SK-N-SH treated with all-trans-retinoic acid at 6 μM for 48 hours (cell line): Measurements from ENCODE around the gene MLKL.
"Not testable (repeated sequence)": the region's sequence is repeated elsewhere in the genome, so short reads cannot be mapped to it uniquely, and the experiment has no call there.

Source experiments
- ATAC-seq: fragments of 200-7000 bp; cut with Tn5 transposase; 3 replicates; pipeline ENCODE4 v1.9.1; 2020; ENCODE audit warnings: mild to moderate bottlenecking, moderate library complexity
- ARNTL ChIP-seq: fragments of 450-650 bp; formaldehyde crosslinking; IDR thresholded peaks from 2 replicates; pipeline ENCODE4 v1.5.0; 2020; ENCODE audit warnings: low read depth, mild to moderate bottlenecking, moderate library complexity, borderline replicate concordance
- BACH2 ChIP-seq: fragments of 250-450 bp; sonication (Bioruptor Pico); IDR thresholded peaks from 2 replicates; pipeline ENCODE4 v1.9.0; 2021; ENCODE audit warnings: mild to moderate bottlenecking, borderline replicate concordance
- ESRRG ChIP-seq: fragments of 250-450 bp; sonication (Bioruptor Pico); IDR thresholded peaks from 2 replicates; pipeline ENCODE4 v1.6.1; 2021; ENCODE audit warnings: mild to moderate bottlenecking
- GLIS3 ChIP-seq: fragments of 250-450 bp; sonication (Bioruptor Pico); IDR thresholded peaks from 2 replicates; pipeline ENCODE4 v1.5.0; 2020; ENCODE audit warnings: mild to moderate bottlenecking, moderate library complexity
- ISL1 ChIP-seq: fragments of 250-450 bp; sonication (Bioruptor Pico); IDR thresholded peaks from 2 replicates; pipeline ENCODE4 v2.1.2; 2022; ENCODE audit warnings: mild to moderate bottlenecking, moderate library complexity
- OSR1 ChIP-seq: fragments of 250-450 bp; sonication (Bioruptor Pico); IDR thresholded peaks from 2 replicates; pipeline ENCODE4 v1.8.0; 2022; ENCODE audit warnings: moderate library complexity, mild to moderate bottlenecking, inconsistent platforms
- RARB ChIP-seq: fragments of 250-450 bp; sonication (Bioruptor Pico); IDR thresholded peaks from 2 replicates; pipeline ENCODE4 v1.8.0; 2021; ENCODE audit warnings: mild to moderate bottlenecking, moderate library complexity
- SNAI2 ChIP-seq: fragments of 250-450 bp; sonication (Bioruptor Pico); IDR thresholded peaks from 2 replicates; pipeline ENCODE4 v1.5.0; 2020; ENCODE audit warnings: mild to moderate bottlenecking, moderate library complexity
- TCF4 ChIP-seq: fragments of 250-450 bp; sonication (Bioruptor Pico); IDR thresholded peaks from 2 replicates; pipeline ENCODE4 v1.8.0; 2021; ENCODE audit warnings: mild to moderate bottlenecking, moderate library complexity, borderline replicate concordance
- ZFP3 ChIP-seq: fragments of 250-450 bp; sonication (Bioruptor Pico); IDR thresholded peaks from 2 replicates; pipeline ENCODE4 v1.5.0; 2020; ENCODE audit warnings: mild to moderate bottlenecking, moderate library complexity
- ZNF565 ChIP-seq: fragments of 450-650 bp; formaldehyde crosslinking; conservative IDR thresholded peaks from 2 replicates; pipeline ENCODE4 v1.5.0; 2020; ENCODE audit warnings: low read depth, mild to moderate bottlenecking, moderate library complexity
- ZNF70 ChIP-seq: fragments of 450-650 bp; formaldehyde crosslinking; IDR thresholded peaks from 2 replicates; pipeline ENCODE4 v1.5.0; 2020; ENCODE audit warnings: mild to moderate bottlenecking, moderate library complexity
- ZNF8 ChIP-seq: fragments of 450-650 bp; formaldehyde crosslinking; IDR thresholded peaks from 2 replicates; pipeline ENCODE4 v1.5.0; 2020; ENCODE audit warnings: mild to moderate bottlenecking, moderate library complexity
- TF ChIP-seq, protein P1 (sequence below): fragments of 250-450 bp; sonication (Bioruptor Pico); IDR thresholded peaks from 2 replicates; pipeline ENCODE4 v1.5.0; 2020; ENCODE audit warnings: mild to moderate bottlenecking, moderate library complexity
- TF ChIP-seq, protein P2 (sequence below): fragments of 250-450 bp; sonication (Bioruptor Pico); IDR thresholded peaks from 2 replicates; pipeline ENCODE4 v1.5.1; 2021; ENCODE audit warnings: mild to moderate bottlenecking, moderate library complexity
- TF ChIP-seq, protein P3 (sequence below): fragments of 250-450 bp; sonication (Bioruptor Pico); IDR thresholded peaks from 2 replicates; pipeline ENCODE4 v1.8.0; 2021; ENCODE audit warnings: low read depth, mild to moderate bottlenecking, moderate library complexity, borderline replicate concordance
- TF ChIP-seq, protein P4 (sequence below): fragments of 250-450 bp; sonication (Bioruptor Pico); IDR thresholded peaks from 2 replicates; pipeline ENCODE4 v1.5.1; 2020; ENCODE audit warnings: low read depth, mild to moderate bottlenecking, moderate library complexity

Gene MLKL

DNA sequence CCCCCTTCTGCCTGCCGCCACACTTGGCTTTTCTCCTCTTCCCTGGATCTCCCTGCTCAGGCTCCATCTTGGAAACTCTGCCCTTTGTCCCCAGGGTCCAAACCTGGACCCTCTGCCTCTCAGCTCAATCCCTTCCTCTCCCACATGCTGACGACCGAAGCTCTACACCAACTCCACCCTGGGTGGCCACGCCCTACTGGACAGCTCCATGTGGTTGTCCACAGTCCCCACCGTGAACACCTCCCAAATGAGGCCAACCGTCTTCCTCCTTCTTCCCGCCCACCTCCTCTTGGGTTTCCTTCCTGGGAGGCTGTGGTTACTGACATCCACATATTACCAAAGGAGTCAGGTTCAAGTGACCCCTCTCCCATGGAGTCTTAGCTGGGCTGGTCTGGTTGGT, 22.6 kb upstream of the MLKL start:
- TF ChIP-seq, protein P1, sequence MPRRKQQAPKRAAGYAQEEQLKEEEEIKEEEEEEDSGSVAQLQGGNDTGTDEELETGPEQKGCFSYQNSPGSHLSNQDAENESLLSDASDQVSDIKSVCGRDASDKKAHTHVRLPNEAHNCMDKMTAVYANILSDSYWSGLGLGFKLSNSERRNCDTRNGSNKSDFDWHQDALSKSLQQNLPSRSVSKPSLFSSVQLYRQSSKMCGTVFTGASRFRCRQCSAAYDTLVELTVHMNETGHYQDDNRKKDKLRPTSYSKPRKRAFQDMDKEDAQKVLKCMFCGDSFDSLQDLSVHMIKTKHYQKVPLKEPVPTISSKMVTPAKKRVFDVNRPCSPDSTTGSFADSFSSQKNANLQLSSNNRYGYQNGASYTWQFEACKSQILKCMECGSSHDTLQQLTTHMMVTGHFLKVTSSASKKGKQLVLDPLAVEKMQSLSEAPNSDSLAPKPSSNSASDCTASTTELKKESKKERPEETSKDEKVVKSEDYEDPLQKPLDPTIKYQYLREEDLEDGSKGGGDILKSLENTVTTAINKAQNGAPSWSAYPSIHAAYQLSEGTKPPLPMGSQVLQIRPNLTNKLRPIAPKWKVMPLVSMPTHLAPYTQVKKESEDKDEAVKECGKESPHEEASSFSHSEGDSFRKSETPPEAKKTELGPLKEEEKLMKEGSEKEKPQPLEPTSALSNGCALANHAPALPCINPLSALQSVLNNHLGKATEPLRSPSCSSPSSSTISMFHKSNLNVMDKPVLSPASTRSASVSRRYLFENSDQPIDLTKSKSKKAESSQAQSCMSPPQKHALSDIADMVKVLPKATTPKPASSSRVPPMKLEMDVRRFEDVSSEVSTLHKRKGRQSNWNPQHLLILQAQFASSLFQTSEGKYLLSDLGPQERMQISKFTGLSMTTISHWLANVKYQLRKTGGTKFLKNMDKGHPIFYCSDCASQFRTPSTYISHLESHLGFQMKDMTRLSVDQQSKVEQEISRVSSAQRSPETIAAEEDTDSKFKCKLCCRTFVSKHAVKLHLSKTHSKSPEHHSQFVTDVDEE (CRISPR knock-in tag): no peak
- no peak for TF ChIP-seq OSR1
- no peak for TF ChIP-seq ZNF8
- TF ChIP-seq RARB (CRISPR knock-in tag): no peak
- TF ChIP-seq ISL1 (CRISPR knock-in tag): no peak
- no peak for TF ChIP-seq ESRRG (CRISPR knock-in tag)

DNA sequence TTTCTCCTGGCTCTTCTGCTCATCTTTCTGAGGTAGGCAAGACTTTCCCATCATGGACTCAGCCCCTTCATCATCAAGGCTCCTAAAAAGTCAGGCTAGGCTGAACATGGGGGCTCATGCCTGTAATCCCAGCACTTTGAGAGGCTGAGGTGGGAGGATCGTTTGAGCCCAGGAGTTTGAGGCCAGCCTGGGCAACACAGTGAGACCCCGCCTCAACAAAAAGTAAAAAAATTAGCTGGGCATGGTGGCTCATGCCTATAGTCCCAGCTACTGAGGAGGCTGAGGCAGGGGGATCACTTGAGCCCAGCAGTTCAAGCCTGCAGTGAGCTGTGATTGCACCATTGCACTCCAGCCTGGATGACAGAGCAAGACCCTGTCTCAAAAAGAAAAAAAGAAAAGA, 21.5 kb upstream of the MLKL start:
- not testable (repeated sequence) for ATAC-seq

More for the DNA sequence above, 22.6 kb upstream of the MLKL start:
- ATAC-seq: no peak

DNA sequence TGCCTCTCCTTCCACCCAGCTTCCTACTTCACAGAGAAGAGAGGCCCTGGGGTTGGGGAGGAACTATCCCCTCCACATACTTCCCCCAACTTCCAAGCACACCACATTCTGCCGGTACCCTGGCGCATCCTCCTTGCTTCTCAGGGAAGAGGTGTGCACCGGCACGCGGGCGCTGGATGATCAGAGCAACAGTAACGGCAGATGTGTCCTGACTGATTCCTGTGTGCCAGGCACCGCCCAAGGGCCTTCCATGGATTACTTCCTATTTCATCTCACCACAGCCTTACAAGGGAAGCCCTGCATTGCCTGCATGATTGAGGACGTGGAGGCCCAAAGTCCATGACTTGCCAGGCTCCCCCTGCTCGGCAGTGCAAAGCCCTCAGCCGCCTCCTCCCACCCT, 21.1 kb upstream of the MLKL start:
- no peak for ATAC-seq
- TF ChIP-seq ARNTL (CRISPR knock-in tag) (no peak), OSR1 (no peak), SNAI2 (no peak), RARB (CRISPR knock-in tag) (no peak), GLIS3 (no peak), TCF4 (no peak), ZNF565 (CRISPR knock-in tag) (no peak), ZNF70 (CRISPR knock-in tag) (no peak), ESRRG (CRISPR knock-in tag) (no peak)
- TF ChIP-seq, protein P2, sequence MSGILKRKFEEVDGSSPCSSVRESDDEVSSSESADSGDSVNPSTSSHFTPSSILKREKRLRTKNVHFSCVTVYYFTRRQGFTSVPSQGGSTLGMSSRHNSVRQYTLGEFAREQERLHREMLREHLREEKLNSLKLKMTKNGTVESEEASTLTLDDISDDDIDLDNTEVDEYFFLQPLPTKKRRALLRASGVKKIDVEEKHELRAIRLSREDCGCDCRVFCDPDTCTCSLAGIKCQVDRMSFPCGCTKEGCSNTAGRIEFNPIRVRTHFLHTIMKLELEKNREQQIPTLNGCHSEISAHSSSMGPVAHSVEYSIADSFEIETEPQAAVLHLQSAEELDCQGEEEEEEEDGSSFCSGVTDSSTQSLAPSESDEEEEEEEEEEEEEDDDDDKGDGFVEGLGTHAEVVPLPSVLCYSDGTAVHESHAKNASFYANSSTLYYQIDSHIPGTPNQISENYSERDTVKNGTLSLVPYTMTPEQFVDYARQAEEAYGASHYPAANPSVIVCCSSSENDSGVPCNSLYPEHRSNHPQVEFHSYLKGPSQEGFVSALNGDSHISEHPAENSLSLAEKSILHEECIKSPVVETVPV: no peak
- TF ChIP-seq, protein P3, sequence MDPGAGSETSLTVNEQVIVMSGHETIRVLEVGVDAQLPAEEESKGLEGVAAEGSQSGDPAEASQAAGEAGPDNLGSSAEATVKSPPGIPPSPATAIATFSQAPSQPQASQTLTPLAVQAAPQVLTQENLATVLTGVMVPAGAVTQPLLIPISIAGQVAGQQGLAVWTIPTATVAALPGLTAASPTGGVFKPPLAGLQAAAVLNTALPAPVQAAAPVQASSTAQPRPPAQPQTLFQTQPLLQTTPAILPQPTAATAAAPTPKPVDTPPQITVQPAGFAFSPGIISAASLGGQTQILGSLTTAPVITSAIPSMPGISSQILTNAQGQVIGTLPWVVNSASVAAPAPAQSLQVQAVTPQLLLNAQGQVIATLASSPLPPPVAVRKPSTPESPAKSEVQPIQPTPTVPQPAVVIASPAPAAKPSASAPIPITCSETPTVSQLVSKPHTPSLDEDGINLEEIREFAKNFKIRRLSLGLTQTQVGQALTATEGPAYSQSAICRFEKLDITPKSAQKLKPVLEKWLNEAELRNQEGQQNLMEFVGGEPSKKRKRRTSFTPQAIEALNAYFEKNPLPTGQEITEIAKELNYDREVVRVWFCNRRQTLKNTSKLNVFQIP (CRISPR knock-in tag): no peak

DNA sequence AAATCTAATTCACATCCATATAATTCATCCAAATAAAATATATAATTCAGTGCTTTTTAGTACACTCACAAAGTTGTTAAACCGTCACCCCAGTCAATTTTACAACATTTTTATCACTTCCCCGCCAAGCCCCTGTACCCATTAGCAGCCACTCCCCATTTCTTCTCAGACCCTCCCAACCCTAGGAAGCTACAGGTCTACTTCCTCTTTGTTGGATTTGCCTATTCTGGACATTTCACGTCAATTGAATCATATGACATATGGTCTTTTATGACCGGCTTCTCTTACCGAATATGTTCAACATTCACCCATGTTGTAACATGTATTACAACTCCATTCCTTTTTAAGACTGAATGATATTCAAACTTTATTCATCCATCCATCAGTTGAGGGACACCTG, 19.9 kb upstream of the MLKL start:
- ATAC-seq: no peak
- TF ChIP-seq TCF4 (no peak), ZFP3 (CRISPR knock-in tag) (no peak), GLIS3 (no peak), ZNF70 (CRISPR knock-in tag) (no peak), SNAI2 (no peak), BACH2 (CRISPR knock-in tag) (no peak), ZNF565 (CRISPR knock-in tag) (no peak), ESRRG (CRISPR knock-in tag) (no peak), OSR1 (no peak)
- TF ChIP-seq, protein P4, sequence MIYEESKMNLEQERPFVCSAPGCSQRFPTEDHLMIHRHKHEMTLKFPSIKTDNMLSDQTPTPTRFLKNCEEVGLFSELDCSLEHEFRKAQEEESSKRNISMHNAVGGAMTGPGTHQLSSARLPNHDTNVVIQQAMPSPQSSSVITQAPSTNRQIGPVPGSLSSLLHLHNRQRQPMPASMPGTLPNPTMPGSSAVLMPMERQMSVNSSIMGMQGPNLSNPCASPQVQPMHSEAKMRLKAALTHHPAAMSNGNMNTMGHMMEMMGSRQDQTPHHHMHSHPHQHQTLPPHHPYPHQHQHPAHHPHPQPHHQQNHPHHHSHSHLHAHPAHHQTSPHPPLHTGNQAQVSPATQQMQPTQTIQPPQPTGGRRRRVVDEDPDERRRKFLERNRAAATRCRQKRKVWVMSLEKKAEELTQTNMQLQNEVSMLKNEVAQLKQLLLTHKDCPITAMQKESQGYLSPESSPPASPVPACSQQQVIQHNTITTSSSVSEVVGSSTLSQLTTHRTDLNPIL (CRISPR knock-in tag): no peak
- TF ChIP-seq, protein P3 (CRISPR knock-in tag): no peak
- TF ChIP-seq, protein P2: no peak
